ENCODE results near the gene AQP6. TPM values are rescaled to one million over a fixed set of nuclear protein-coding genes. Genes with fewer than 3 reads are reported as not detected.

AQP6 gene
- total and polyA plus RNA-seq, 10 of the 15 experiments (the other 5 are each of a cell fraction or from before 2014, with no cell fraction given): not detected

GRCh38 chr12:50019524-50019923 lies 46.8 kb downstream of the AQP6 start:
- BruUV-seq (replicated peaks): no TSS peak
- FAIRE-seq (no peak), ATAC-seq (no peak; the same call in 2 of the 3 replicates), DNase-seq (ENCODE audit: low read depth, low spot score) (no peak)
- Histone ChIP-seq H3K36me3 (ENCODE audit: control insufficient read depth in 2 of 2, insufficient read depth in 2 of 2, low read length in 1 of 2) (peaks cover 1 to 5% of the 10 kb centered on the region in 2 experiments; a peak in 2 of 4 replicates), H3K4me2 (ENCODE audit: control insufficient read depth, insufficient read depth) (no peak overlapping the region), H2AFZ (ENCODE audit: control insufficient read depth, low read depth, low read length) (no peak overlapping the region), H3K79me2 (ENCODE audit: control insufficient read depth, insufficient read depth, low read length) (peaks cover 77% of the 10 kb centered on the region), H3K4me3 (no peak overlapping the region), H3K9me3 (replicated peaks; ENCODE audit: control insufficient read depth, insufficient read depth, low read length) (no peaks in the 10 kb centered on the region), H3K9ac (ENCODE audit: control insufficient read depth, insufficient read depth, low read length) (no peak overlapping the region), H3K27ac (ENCODE audit: control insufficient read depth, insufficient read depth) (no peak overlapping the region), H4K20me1 (ENCODE audit: control insufficient read depth, insufficient read depth) (no peaks in the 10 kb centered on the region), H3K27me3 (replicated peaks in 1 of 2; ENCODE audit: control insufficient read depth in 2 of 2, insufficient read depth in 2 of 2, low read length in 1 of 2) (no peaks in the 10 kb centered on the region), H3K4me1 (ENCODE audit: control insufficient read depth, insufficient read depth, low read length) (0 out of 2 replicates have a peak, but pooled peaks cover 3% of the 10 kb centered on the region)
- in situ Hi-C loops (cut with MboI) (no loop called here), intact Hi-C loops (cut with micrococcal nuclease; ENCODE audit: unreplicated experiment) (no loop called here)
- no peak for TF ChIP-seq FOXK2 (IDR thresholded peaks at IDR 0.05)
- SMC1A ChIA-PET (ENCODE audit: uncharacterized antibody, unreplicated experiment): no interaction called here
- WGBS (ENCODE audit: insufficient coverage, insufficient replicate concordance, low lambda C conversion rate, missing lambda C conversion rate): 100% methylated on average over 2 of the region's 2 CpGs
- CTCF ChIA-PET: interaction anchor here (15.2 kb wide), 1 partner anchor 19 kb away, joined by 114 read pairs; no protein-coding TSS in a partner anchor
- RAD21 ChIA-PET (ENCODE audit: unreplicated experiment): no interaction called here
- POLR2A ChIA-PET: no interaction called here

GRCh38 chr12:50021031-50021430 lies 48.3 kb downstream of the AQP6 start:
- Histone ChIP-seq H3K27ac (ENCODE audit: control insufficient read depth, insufficient read depth) (no peak overlapping the region), H3K4me1 (ENCODE audit: control insufficient read depth, insufficient read depth, low read length) (0 out of 2 replicates have a peak, but pooled peaks cover 3% of the 10 kb centered on the region), H4K20me1 (ENCODE audit: control insufficient read depth, insufficient read depth) (no peaks in the 10 kb centered on the region), H2AFZ (ENCODE audit: control insufficient read depth, low read depth, low read length) (no peak overlapping the region), H3K4me3 (peak overlapping the region; percentile 5; the same call in 1 of the 2 replicates), H3K27me3 (replicated peaks in 1 of 2; ENCODE audit: control insufficient read depth in 2 of 2, insufficient read depth in 2 of 2, low read length in 1 of 2) (no peaks in the 10 kb centered on the region), H3K9me3 (replicated peaks; ENCODE audit: control insufficient read depth, insufficient read depth, low read length) (no peaks in the 10 kb centered on the region), H3K9ac (ENCODE audit: control insufficient read depth, insufficient read depth, low read length) (no peak overlapping the region), H3K36me3 (ENCODE audit: control insufficient read depth in 2 of 2, insufficient read depth in 2 of 2, low read length in 1 of 2) (peaks cover 0 to 4% of the 10 kb centered on the region in 2 experiments; a peak in 2 of 4 replicates), H3K4me2 (ENCODE audit: control insufficient read depth, insufficient read depth) (peak overlapping the region; percentile 41), H3K79me2 (ENCODE audit: control insufficient read depth, insufficient read depth, low read length) (peaks cover 85% of the 10 kb centered on the region)
- no TSS peak for BruUV-seq (replicated peaks)
- no peak for DNase-seq (ENCODE audit: low read depth, low spot score)
- intact Hi-C loops (cut with micrococcal nuclease; ENCODE audit: unreplicated experiment): no loop called here
- SMC1A ChIA-PET (ENCODE audit: uncharacterized antibody, unreplicated experiment): interaction anchor here (0.7 to 1.5 kb wide), 6 partner anchors 9 to 74 kb away, joined by 3 to 5 read pairs (median 3); no protein-coding TSS in a partner anchor
- 81% methylated on average over 4 of the region's 4 CpGs for WGBS (ENCODE audit: insufficient coverage, insufficient replicate concordance, low lambda C conversion rate, missing lambda C conversion rate)
- in situ Hi-C loops (cut with MboI): no loop called here
- no peak for FAIRE-seq
- TF ChIP-seq IKZF2 (IDR thresholded peaks at IDR 0.05): 0 out of 4 replicates have a peak, but pooled peaks of 1 of the 2 experiments have one; percentile 21
- no peak for TF ChIP-seq NRF1 (conservative IDR thresholded peaks at IDR 0.05; ENCODE audit: low read depth, low read length)
- RAD21 ChIA-PET (ENCODE audit: unreplicated experiment): interaction anchor here (1.3 kb wide), 1 partner anchor 53 kb away, joined by 4 read pairs; no protein-coding TSS in a partner anchor
- CTCF ChIA-PET: interaction anchor here (0.6 to 15.2 kb wide), 7 partner anchors 11 to 786 kb away, joined by 3 to 114 read pairs (median 5); partner anchors contain the start of gene COX14
- POLR2A ChIA-PET: interaction anchor here (1.0 kb wide), 1 partner anchor 35 kb away, joined by 3 read pairs; no protein-coding TSS in a partner anchor
- ATAC-seq: no peak
